H1 (cell line): ENCODE data around the gene MDK. TPM values are rescaled to one million over a fixed set of nuclear protein-coding genes. Genes with fewer than 3 reads are reported as not detected.
A peak's percentile ranks its signal among the peaks of the same experiment; 100 is the strongest.

Source experiments
- CTCF ChIA-PET: fragments of 300-600 bp; sonication (Branson Sonifier 250); formaldehyde crosslinking; loops from one replicate; lab custom pipeline; 2021; ENCODE audit not compliant: partially characterized antibody; lab: Charles Lee
- POLR2A ChIA-PET: fragments of 300-600 bp; sonication (Branson Sonifier 250); formaldehyde crosslinking; loops from one replicate; lab custom pipeline; 2021; ENCODE audit warnings: inconsistent platforms; ENCODE audit not compliant: partially characterized antibody; lab: Charles Lee
- DNase-seq, 2 experiments: peaks; one replicate each; pipeline versions ENCODE4 v3.0.0 to v3.0.0-alpha.2; 2010 to 2022; ENCODE audit warnings: low spot score in 2 of 2, low read depth in 1 of 2, mixed read lengths in 1 of 2
- FAIRE-seq: peaks from 2 replicates; lab custom pipeline; 2011; peaks lifted over from hg19 to GRCh38; lab: Jason Lieb, UNC
- H2AFZ ChIP-seq: 2 replicates; pipeline ENCODE4 v1.8.1; 2012; ENCODE audit warnings: low read length, inconsistent platforms
- H2AK5ac ChIP-seq: 2 replicates; pipeline ENCODE4 v1.6.1; 2013; ENCODE audit warnings: low read depth, low read length
- H2BK120ac ChIP-seq: replicated peaks from 2 replicates; pipeline ENCODE3; 2013; ENCODE audit warnings: low read depth, low read length, inconsistent platforms
- H2BK12ac ChIP-seq: 2 replicates; pipeline ENCODE4 v1.6.1; 2013; ENCODE audit warnings: low read depth, low read length
- H2BK15ac ChIP-seq: 2 replicates; pipeline ENCODE4 v1.6.1; 2013; ENCODE audit warnings: low read length
- H2BK20ac ChIP-seq: 2 replicates; pipeline ENCODE4 v1.6.1; 2013; ENCODE audit warnings: low read length
- H2BK5ac ChIP-seq: 2 replicates; pipeline ENCODE4 v1.6.1; 2013; ENCODE audit warnings: low read depth, low read length
- H3K14ac ChIP-seq: 2 replicates; pipeline ENCODE4 v1.6.1; 2013; ENCODE audit warnings: inconsistent platforms; ENCODE audit not compliant: insufficient read length
- H3K18ac ChIP-seq: 2 replicates; pipeline ENCODE4 v1.6.1; 2013; ENCODE audit warnings: low read length; ENCODE audit errors: extremely low read depth
- H3K23ac ChIP-seq: 2 replicates; pipeline ENCODE4 v1.6.1; 2013; ENCODE audit warnings: inconsistent platforms; ENCODE audit not compliant: insufficient read length
- H3K23me2 ChIP-seq: 2 replicates; pipeline ENCODE4 v1.6.1; 2013; ENCODE audit warnings: low read depth, low read length
- H3K27ac ChIP-seq: 2 replicates; pipeline ENCODE4 v1.6.1; 2011; ENCODE audit warnings: low read depth, low read length, inconsistent platforms
- H3K27me3 ChIP-seq, 4 experiments: replicated peaks in 1 of 4; 1 replicate in 1 of 4; 2 replicates in 3 of 4; pipeline versions ENCODE4 v1.6.1 to v1.8.1; 2011 to 2013; ENCODE audit warnings: low read length in 3 of 4, mild to moderate bottlenecking in 3 of 4, inconsistent platforms in 2 of 4, mixed read lengths in 2 of 4, moderate library complexity in 1 of 4; ENCODE audit not compliant: control insufficient read depth in 3 of 4, insufficient read depth in 3 of 4; ENCODE audit errors: extremely low read depth in 1 of 4
- H3K36me3 ChIP-seq, 4 experiments: 2 replicates each; pipeline versions ENCODE4 v1.6.1 to v1.8.1; 2011 to 2013; ENCODE audit warnings: mild to moderate bottlenecking in 4 of 4, low read length in 3 of 4, moderate library complexity in 2 of 4, control low read depth in 1 of 4, inconsistent platforms in 1 of 4; ENCODE audit not compliant: insufficient read depth in 4 of 4, control insufficient read depth in 2 of 4
- H3K4ac ChIP-seq: replicated peaks from 2 replicates; pipeline ENCODE3; 2013; ENCODE audit warnings: low read length, low read depth, mixed read lengths, inconsistent platforms; ENCODE audit not compliant: insufficient read length
- H3K4me1 ChIP-seq, 4 experiments: replicated peaks in 1 of 4; 1 replicate in 1 of 4; 2 replicates in 3 of 4; pipeline versions ENCODE4 v1.6.1 to v1.8.1; 2011 to 2013; ENCODE audit warnings: low read length in 3 of 4, inconsistent platforms in 2 of 4, mixed read lengths in 1 of 4; ENCODE audit not compliant: insufficient read depth in 4 of 4, control insufficient read depth in 3 of 4
- H3K4me2 ChIP-seq, 2 experiments: 2 replicates each; pipeline versions ENCODE4 v1.6.1 to v1.8.1; 2011 to 2013; ENCODE audit warnings: low read depth in 2 of 2, low read length in 2 of 2, control low read depth in 1 of 2, inconsistent platforms in 1 of 2, mild to moderate bottlenecking in 1 of 2; ENCODE audit not compliant: insufficient read depth in 1 of 2
- H3K4me3 ChIP-seq, 4 experiments: fragments of 200-600, 300-600 bp in 1 of 4; sonication (generic), shearing (Covaris generic), sonication (Bioruptor Twin) in 1 of 4; 2 replicates each; pipeline versions ENCODE4 v1.5.1 to v1.8.1; 2011 to 2016; ENCODE audit warnings: low read length in 4 of 4, low read depth in 3 of 4, control low read depth in 2 of 4, inconsistent platforms in 2 of 4, mild to moderate bottlenecking in 2 of 4, mixed read lengths in 1 of 4, moderate library complexity in 1 of 4; ENCODE audit not compliant: insufficient read depth in 2 of 4; ENCODE audit errors: extremely low read depth in 1 of 4
- H3K56ac ChIP-seq: replicated peaks from 2 replicates; pipeline ENCODE3; 2013; ENCODE audit warnings: low read depth, mild to moderate bottlenecking, mixed read lengths, low read length, inconsistent platforms; ENCODE audit not compliant: insufficient read length
- H3K79me1 ChIP-seq: 2 replicates; pipeline ENCODE4 v1.6.1; 2013; ENCODE audit warnings: low read depth, low read length, control low read depth
- H3K79me2 ChIP-seq, 2 experiments: 2 replicates each; pipeline versions ENCODE4 v1.6.1 to v1.8.1; 2012 to 2013; ENCODE audit warnings: low read length in 2 of 2, mild to moderate bottlenecking in 2 of 2, inconsistent platforms in 1 of 2; ENCODE audit not compliant: insufficient read depth in 2 of 2, control insufficient read depth in 1 of 2
- H3K9ac ChIP-seq, 4 experiments: replicated peaks in 1 of 4; 1 replicate in 1 of 4; 2 replicates in 3 of 4; pipeline versions ENCODE4 v1.6.1 to v1.8.1; 2011 to 2013; ENCODE audit warnings: low read depth in 3 of 4, low read length in 3 of 4, control low read depth in 2 of 4, mild to moderate bottlenecking in 2 of 4, moderate library complexity in 2 of 4, inconsistent platforms in 1 of 4; ENCODE audit errors: extremely low read depth in 1 of 4
- H3K9me3 ChIP-seq, 2 experiments: 2 replicates each; pipeline versions ENCODE4 v1.6.1 to v1.8.1; 2012 to 2013; ENCODE audit warnings: mild to moderate bottlenecking in 2 of 2, moderate library complexity in 2 of 2, control low read depth in 1 of 2, inconsistent platforms in 1 of 2, low read depth in 1 of 2, low read length in 1 of 2, mixed read lengths in 1 of 2; ENCODE audit not compliant: insufficient read depth in 2 of 2
- H4K20me1 ChIP-seq, 2 experiments: replicated peaks in 1 of 2; 2 replicates each; pipeline versions ENCODE3 to v1.8.1; 2011 to 2013; ENCODE audit warnings: inconsistent platforms in 2 of 2, low read length in 2 of 2, mild to moderate bottlenecking in 1 of 2; ENCODE audit not compliant: insufficient read depth in 2 of 2, control insufficient read depth in 1 of 2
- H4K5ac ChIP-seq: 2 replicates; pipeline ENCODE4 v1.6.1; 2013; ENCODE audit warnings: low read length, low read depth, mixed read lengths, inconsistent platforms; ENCODE audit not compliant: insufficient read length
- H4K8ac ChIP-seq: 2 replicates; pipeline ENCODE4 v1.8.0; 2013; ENCODE audit warnings: mild to moderate bottlenecking, moderate library complexity, low read length, inconsistent platforms; ENCODE audit not compliant: insufficient read depth; ENCODE audit errors: extremely low read depth
- H4K91ac ChIP-seq: replicated peaks from 2 replicates; pipeline ENCODE3; 2013; ENCODE audit warnings: low read length, mixed read lengths, inconsistent platforms; ENCODE audit not compliant: insufficient read length
- BACH1 ChIP-seq: IDR thresholded peaks from 2 replicates; pipeline ENCODE4 v1.6.1; 2012; ENCODE audit warnings: low read length, improper control_type of control experiment
- CTCF ChIP-seq, 3 experiments: IDR thresholded peaks; 1 replicate in 2 of 3; 2 replicates in 1 of 3; pipeline versions ENCODE4 v1.5.1 to v1.6.1; 2011; ENCODE audit warnings: low read length in 3 of 3, mild to moderate bottlenecking in 3 of 3, inconsistent platforms in 2 of 3, low read depth in 1 of 3, moderate library complexity in 1 of 3; ENCODE audit not compliant: insufficient read depth in 1 of 3; ENCODE audit errors: control extremely low read depth in 1 of 3
- JUN ChIP-seq: IDR thresholded peaks from 2 replicates; pipeline ENCODE4 v1.6.1; 2011; ENCODE audit warnings: low read depth, mild to moderate bottlenecking, improper control_type of control experiment, low read length
- RAD21 ChIP-seq, 2 experiments: IDR thresholded peaks in 1 of 2; conservative IDR thresholded peaks in 1 of 2; 2 replicates each; pipeline ENCODE4 v1.6.1; 2011; ENCODE audit warnings: low read depth in 2 of 2, low read length in 2 of 2, improper control_type of control experiment in 1 of 2, inconsistent platforms in 1 of 2, mild to moderate bottlenecking in 1 of 2, moderate library complexity in 1 of 2
- TEAD4 ChIP-seq: IDR thresholded peaks from 2 replicates; pipeline ENCODE4 v1.6.1; 2012; ENCODE audit warnings: low read depth, low read length, inconsistent platforms, mixed read lengths
- WGBS, 2 experiments: shearing (Covaris generic) in 1 of 2; methylation state at CpG; one replicate each; pipeline versions ENCODE4 v1.1.6 to v1.1.7; 2013 to 2015; ENCODE audit warnings: low lambda C conversion rate in 2 of 2, mixed read lengths in 2 of 2, inconsistent platforms in 1 of 2, low coverage in 1 of 2, missing lambda C conversion rate in 1 of 2; ENCODE audit not compliant: insufficient replicate concordance in 2 of 2, insufficient coverage in 1 of 2, insufficient read length in 1 of 2; ENCODE audit errors: extremely low coverage in 1 of 2, missing lambda C conversion rate in 1 of 2; 5-methylcytosine and 5-hydroxymethylcytosine counted together
- polyA plus RNA-seq, 7 experiments: library from polyadenylated mRNA; depleted of rRNA in 3 of 7; stranded (reverse) in 5 of 7; unstranded in 2 of 7; fragments of >200 nt in 5 of 7; fragments of 200-250 nt in 2 of 7; gene quantifications; 1 replicate in 5 of 7; 2 replicates in 1 of 7; 4 replicates in 1 of 7; pipeline versions ENCODE4 v1.2.1 to v1.2.3, GENCODE V29; 2011 to 2013; ENCODE audit warnings: missing spikeins in 2 of 7, mixed read lengths in 2 of 7
- total RNA-seq: library from RNA; stranded (reverse); fragmentation: NEBNext Ultra II Directional; extraction: Animal tissue kit (Norgen Biotek cat#: 25700); gene quantifications from 2 replicates; pipeline ENCODE4 v1.2.1, GENCODE V29; 2021

The MDK gene
- total and polyA plus RNA-seq, 2 of the 8 experiments (the other 6 are each of a cell fraction or from before 2014, with no cell fraction given): 309 to 606 TPM

GRCh38 chr11:46391578-46392420, 10.3 kb downstream of the MDK start, which contains the start of gene CHRM4:
Gene CHRM4 (minus strand): TSS chr11:46391776. CDS start chr11:46386557, 5,219 bp downstream.
- Histone ChIP-seq H2AFZ (no peak within 1 kb of the TSS), H3K4me3 (peak within 1 kb of the TSS; percentile 28 to 62 (median 50)), H3K4me2 (peak within 1 kb of the TSS; percentile 69 to 95), H3K9ac (no peak within 1 kb of the TSS), H2BK120ac (no peak within 1 kb of the TSS), H3K18ac (no peak within 1 kb of the TSS; the same call in 1 of the 2 replicates), H3K14ac (no peak within 1 kb of the TSS), H4K8ac (peak within 1 kb of the TSS; percentile 12), H3K27me3 (peaks cover 19 to 49% (median 40%) of the 10 kb centered on the region in 4 experiments), H3K4ac (no peak within 1 kb of the TSS), H3K23me2 (peaks cover 30% of the 10 kb centered on the region), H2BK12ac (no peak within 1 kb of the TSS), H2BK15ac (no peak within 1 kb of the TSS), H4K20me1 (peaks cover 1 to 14% of the 10 kb centered on the region in 2 experiments), H2AK5ac (no peak within 1 kb of the TSS), H2BK20ac (no peak within 1 kb of the TSS), H3K79me2 (no peaks in the 10 kb centered on the region), H3K36me3 (peaks cover 0 to under 1% (median 0%) of the 10 kb centered on the region in 4 experiments; a peak in 1 of 8 replicates), H3K23ac (no peak within 1 kb of the TSS), H4K5ac (no peak within 1 kb of the TSS), H2BK5ac (no peak within 1 kb of the TSS), H3K56ac (no peak within 1 kb of the TSS), H3K9me3 (no peaks in the 10 kb centered on the region; a peak in 1 of 4 replicates), H4K91ac (no peak within 1 kb of the TSS), H3K79me1 (no peaks in the 10 kb centered on the region), H3K27ac (no peak within 1 kb of the TSS), H3K4me1 (peaks cover 3 to 18% (median 16%) of the 10 kb centered on the region in 4 experiments)
- ChIA-PET POLR2A (interaction anchor here (1.0 to 4.9 kb wide), 9 partner anchors 8 to 271 kb away, joined by 3 to 35 read pairs (median 4); partner anchors contain the start of gene MDK), CTCF (interaction anchor here (0.6 to 7.7 kb wide), 22 partner anchors 8 to 309 kb away, joined by 3 to 124 read pairs (median 4); partner anchors contain the start of genes ARHGAP1 and ATG13)
- 4% methylated on average over 30 of the region's 123 CpGs; no CpG with 5 or more reads in 1 of the 2 experiments for WGBS, 2 experiments
- no peak for TF ChIP-seq TEAD4
- TF ChIP-seq RAD21 (IDR thresholded peaks at IDR 0.05 in 1 of 2, conservative IDR thresholded peaks at IDR 0.05 in 1 of 2; ENCODE audit: low read depth in 2 of 2, low read length in 2 of 2): peak; percentile 27 to 49; a peak in 3 of 4 replicates
- no peak for TF ChIP-seq JUN
- 0 out of 2 replicates have a peak, but pooled peaks have one; percentile 13 for TF ChIP-seq BACH1
- peak in 2 of 3 experiments; percentile 45 to 58; a peak in 3 of 4 replicates for TF ChIP-seq CTCF (IDR thresholded peaks at IDR 0.05; ENCODE audit: control extremely low read depth in 1 of 3, insufficient read depth in 1 of 3, low read depth in 1 of 3, low read length in 3 of 3)
- peak in 1 of 2 experiments; percentile 82 for DNase-seq
- no peak for FAIRE-seq
